Nephron (organoid): ENCODE results near the gene NPVF.
A peak's percentile ranks its signal among the peaks of the same experiment; 100 is the strongest.

Experiments used
- H3K27ac Mint-ChIP-seq, 3 experiments: 2 replicates each; pipeline ENCODE4 v1.8.0; 2020; ENCODE audit warnings: mixed read lengths in 3 of 3, mild to moderate bottlenecking in 2 of 3, moderate library complexity in 1 of 3
- H3K27me3 Mint-ChIP-seq: 2 replicates; pipeline ENCODE4 v1.8.0; 2021; ENCODE audit warnings: low read depth, mild to moderate bottlenecking, moderate library complexity, mixed read lengths
- H3K36me3 Mint-ChIP-seq: 2 replicates; pipeline ENCODE4 v1.8.0; 2020; ENCODE audit warnings: low read depth, mixed read lengths
- H3K4me1 Mint-ChIP-seq: 2 replicates; pipeline ENCODE4 v1.8.0; 2020; ENCODE audit warnings: mixed read lengths
- H3K4me3 Mint-ChIP-seq, 3 experiments: 2 replicates each; pipeline ENCODE4 v1.8.0; 2020; ENCODE audit warnings: mild to moderate bottlenecking in 3 of 3, mixed read lengths in 3 of 3, moderate library complexity in 2 of 3
- H3K9me3 Mint-ChIP-seq: 2 replicates; pipeline ENCODE4 v1.8.0; 2020; ENCODE audit warnings: mixed read lengths
- TF ChIP-seq, protein P1 (sequence below), 3 experiments: fragments of 200-600 bp; sonication (generic); IDR thresholded peaks; one replicate each; pipeline ENCODE4 v1.5.0; 2021; ENCODE audit warnings: antibody characterized with exemption in 3 of 3; ENCODE audit not compliant: unreplicated experiment in 3 of 3

Gene NPVF

DNA sequence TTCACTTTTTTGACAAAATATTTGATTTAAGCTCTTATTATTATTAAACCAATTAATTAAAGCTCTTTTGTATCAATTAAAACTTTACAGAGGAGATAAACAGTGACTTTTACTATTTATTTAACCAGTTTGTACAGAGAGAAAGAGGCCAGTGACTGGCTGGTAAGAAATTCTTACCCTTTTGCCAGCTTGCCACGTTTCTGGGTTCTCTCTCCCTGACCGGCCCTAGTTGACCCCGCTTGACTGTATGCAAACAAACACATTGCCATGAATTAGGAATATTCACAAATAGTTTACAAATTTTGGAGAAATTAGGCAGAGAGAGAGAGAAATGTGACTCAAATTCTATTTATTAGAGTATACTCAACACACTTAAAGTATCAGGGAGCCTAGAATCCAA lies 36.2 kb downstream of the NPVF start:
- TF ChIP-seq, protein P1, sequence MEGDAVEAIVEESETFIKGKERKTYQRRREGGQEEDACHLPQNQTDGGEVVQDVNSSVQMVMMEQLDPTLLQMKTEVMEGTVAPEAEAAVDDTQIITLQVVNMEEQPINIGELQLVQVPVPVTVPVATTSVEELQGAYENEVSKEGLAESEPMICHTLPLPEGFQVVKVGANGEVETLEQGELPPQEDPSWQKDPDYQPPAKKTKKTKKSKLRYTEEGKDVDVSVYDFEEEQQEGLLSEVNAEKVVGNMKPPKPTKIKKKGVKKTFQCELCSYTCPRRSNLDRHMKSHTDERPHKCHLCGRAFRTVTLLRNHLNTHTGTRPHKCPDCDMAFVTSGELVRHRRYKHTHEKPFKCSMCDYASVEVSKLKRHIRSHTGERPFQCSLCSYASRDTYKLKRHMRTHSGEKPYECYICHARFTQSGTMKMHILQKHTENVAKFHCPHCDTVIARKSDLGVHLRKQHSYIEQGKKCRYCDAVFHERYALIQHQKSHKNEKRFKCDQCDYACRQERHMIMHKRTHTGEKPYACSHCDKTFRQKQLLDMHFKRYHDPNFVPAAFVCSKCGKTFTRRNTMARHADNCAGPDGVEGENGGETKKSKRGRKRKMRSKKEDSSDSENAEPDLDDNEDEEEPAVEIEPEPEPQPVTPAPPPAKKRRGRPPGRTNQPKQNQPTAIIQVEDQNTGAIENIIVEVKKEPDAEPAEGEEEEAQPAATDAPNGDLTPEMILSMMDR (IDR thresholded peaks at IDR 0.05; ENCODE audit: unreplicated experiment in 3 of 3) = no peak
- no peaks in the 10 kb centered on the region for H3K36me3 Mint-ChIP-seq
- no peaks in the 10 kb centered on the region for H3K4me1 Mint-ChIP-seq
- H3K27me3 Mint-ChIP-seq = no peaks in the 10 kb centered on the region
- peaks cover 7% of the 10 kb centered on the region for H3K9me3 Mint-ChIP-seq
- H3K4me3 Mint-ChIP-seq = no peak overlapping the region
- H3K27ac Mint-ChIP-seq = no peak overlapping the region

DNA sequence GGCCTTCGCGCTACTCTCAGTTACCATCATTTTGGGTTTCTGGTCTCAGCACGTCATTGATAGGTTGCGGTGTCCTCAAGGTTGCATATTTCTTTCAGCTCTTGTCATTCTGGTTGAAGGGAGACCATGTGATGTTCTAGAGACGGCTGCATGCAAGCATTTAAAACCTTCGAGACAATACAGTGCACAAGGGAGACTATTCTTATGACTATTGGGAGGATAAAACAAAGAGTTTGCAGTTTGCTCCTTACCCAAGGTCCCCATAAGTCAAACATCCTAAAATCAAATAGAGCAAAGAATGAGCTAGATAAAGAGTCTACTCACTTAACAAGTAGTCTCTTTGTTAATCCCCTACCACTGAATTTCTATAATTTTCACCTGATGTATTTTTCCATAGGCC lies 39.1 kb downstream of the NPVF start:
- Mint-ChIP-seq H3K36me3 (no peaks in the 10 kb centered on the region), H3K9me3 (no peaks in the 10 kb centered on the region), H3K4me1 (no peaks in the 10 kb centered on the region), H3K27me3 (no peaks in the 10 kb centered on the region), H3K27ac (no peak overlapping the region), H3K4me3 (no peak overlapping the region)
- TF ChIP-seq, protein P1 (IDR thresholded peaks at IDR 0.05; ENCODE audit: unreplicated experiment in 3 of 3) = no peak

DNA sequence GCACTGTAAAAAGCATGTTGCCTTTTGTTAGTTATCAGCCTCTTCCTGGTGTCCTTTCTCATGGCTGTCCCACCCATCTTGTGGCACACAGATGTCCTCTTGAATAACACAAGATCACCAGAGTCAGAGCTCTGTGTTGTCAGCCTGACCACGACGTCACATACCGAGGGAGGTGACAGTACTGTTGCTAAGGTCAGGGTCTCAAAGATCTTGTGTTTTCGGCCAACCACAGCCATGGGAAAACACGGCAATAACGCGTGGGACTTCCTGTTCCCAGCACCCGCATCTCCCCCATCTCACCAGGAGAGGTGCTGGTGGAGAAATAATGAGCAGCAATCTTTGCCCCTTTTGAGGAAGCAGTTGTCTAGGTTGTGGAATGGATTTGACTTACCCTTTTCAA lies 40.4 kb downstream of the NPVF start:
- H3K27ac Mint-ChIP-seq = no peak overlapping the region
- no peaks in the 10 kb centered on the region for H3K9me3 Mint-ChIP-seq
- no peak overlapping the region for H3K4me3 Mint-ChIP-seq
- H3K4me1 Mint-ChIP-seq = no peaks in the 10 kb centered on the region
- no peaks in the 10 kb centered on the region for H3K36me3 Mint-ChIP-seq
- no peaks in the 10 kb centered on the region for H3K27me3 Mint-ChIP-seq
- TF ChIP-seq, protein P1 (IDR thresholded peaks at IDR 0.05; ENCODE audit: unreplicated experiment in 3 of 3) = no peak

DNA sequence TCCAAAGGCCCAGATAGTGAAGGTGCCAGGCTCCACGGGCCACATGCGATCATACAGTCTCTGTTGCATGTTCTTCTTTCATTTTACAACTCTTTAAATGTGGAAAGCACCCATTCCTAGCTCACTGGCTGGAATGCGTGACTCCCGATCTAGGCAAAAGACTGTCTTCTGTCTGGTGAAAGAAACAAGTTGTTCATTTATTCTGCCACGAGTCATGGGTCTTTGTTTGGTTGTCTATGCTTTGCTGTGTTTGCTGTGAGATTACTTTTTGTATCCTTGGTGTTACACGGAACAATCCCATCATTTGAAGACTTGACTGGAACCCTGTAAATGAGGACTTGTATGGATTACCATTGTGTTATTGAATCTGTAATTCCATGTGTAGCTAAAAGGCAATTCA lies 41.9 kb downstream of the NPVF start:
- H3K9me3 Mint-ChIP-seq = no peaks in the 10 kb centered on the region
- H3K36me3 Mint-ChIP-seq = no peaks in the 10 kb centered on the region

DNA sequence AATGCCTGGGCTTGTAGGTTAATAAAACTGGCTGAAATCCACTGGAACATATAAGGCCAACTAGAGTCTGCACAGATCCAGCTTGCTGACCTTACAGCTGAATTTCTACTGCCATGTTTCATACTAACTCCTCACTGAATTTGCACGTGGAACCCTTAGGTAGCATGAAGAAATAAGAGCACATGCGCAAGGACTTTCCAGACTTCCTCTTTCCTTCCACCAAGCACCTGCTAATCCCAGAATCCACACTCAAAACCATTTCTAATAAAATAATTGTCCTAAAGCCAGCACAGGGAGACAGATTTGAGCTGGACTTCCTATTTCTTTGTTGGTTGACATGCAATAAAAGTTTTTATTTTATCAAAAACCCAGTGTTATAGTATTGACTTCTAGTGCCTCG lies 46.8 kb downstream of the NPVF start:
- H3K9me3 Mint-ChIP-seq = no peaks in the 10 kb centered on the region
- peak overlapping the region; percentile 43 to 90 (median 89) for H3K4me3 Mint-ChIP-seq
- H3K27me3 Mint-ChIP-seq = peaks cover 3% of the 10 kb centered on the region
- H3K36me3 Mint-ChIP-seq = no peaks in the 10 kb centered on the region
- H3K4me1 Mint-ChIP-seq = no peaks in the 10 kb centered on the region
- peak overlapping the region in 1 of 3 experiments; percentile 74 for H3K27ac Mint-ChIP-seq
- TF ChIP-seq, protein P1 (IDR thresholded peaks at IDR 0.05; ENCODE audit: unreplicated experiment in 3 of 3) = no peak

More for the DNA sequence above, 41.9 kb downstream of the NPVF start:
- H3K4me1 Mint-ChIP-seq = no peaks in the 10 kb centered on the region
- H3K27ac Mint-ChIP-seq = no peak overlapping the region
- TF ChIP-seq, protein P1 (IDR thresholded peaks at IDR 0.05; ENCODE audit: unreplicated experiment in 3 of 3) = no peak
- H3K4me3 Mint-ChIP-seq = no peak overlapping the region
- H3K27me3 Mint-ChIP-seq = no peaks in the 10 kb centered on the region

DNA sequence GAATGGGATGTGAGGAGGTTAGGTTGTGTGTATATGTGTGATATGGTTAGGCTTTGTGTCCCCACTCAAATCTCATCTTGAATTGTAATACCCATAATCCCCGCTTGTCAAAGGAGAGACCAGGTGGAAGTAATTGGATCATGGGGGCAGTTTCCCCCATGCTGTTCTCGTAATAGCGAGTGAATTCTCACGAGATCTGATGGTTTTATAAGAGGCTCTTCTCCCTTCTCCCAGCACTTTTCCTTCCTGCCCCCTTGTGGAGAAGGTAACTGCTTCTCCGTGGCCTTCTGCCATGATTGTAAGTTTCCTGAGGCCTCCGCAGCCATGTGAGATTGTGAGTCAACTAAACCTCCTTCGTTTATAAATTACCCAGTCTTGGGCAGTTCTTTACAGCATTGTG lies 47.3 kb downstream of the NPVF start:
- Mint-ChIP-seq H3K36me3 (no peaks in the 10 kb centered on the region), H3K4me3 (peak overlapping the region; percentile 89 to 90 (median 90)), H3K9me3 (no peaks in the 10 kb centered on the region), H3K27me3 (peaks cover 3% of the 10 kb centered on the region), H3K4me1 (no peaks in the 10 kb centered on the region), H3K27ac (peak overlapping the region in 1 of 3 experiments; percentile 74)
- TF ChIP-seq, protein P1 (IDR thresholded peaks at IDR 0.05; ENCODE audit: unreplicated experiment in 3 of 3) = no peak
